Keratinocyte (primary cell): ENCODE data around the gene HAUS8. TPM values are rescaled to one million over a fixed set of nuclear protein-coding genes. Genes with fewer than 3 reads are reported as not detected.

Experiments used
- DNase-seq: peaks from one replicate; pipeline ENCODE4 v3.0.0-alpha.2; 2011; ENCODE audit warnings: low read depth, missing footprints, low spot score
- FAIRE-seq: peaks from 2 replicates; lab custom pipeline; 2011; peaks lifted over from hg19 to GRCh38; lab: Jason Lieb, UNC
- H2AFZ ChIP-seq: 2 replicates; pipeline ENCODE4 v1.6.0; 2012; ENCODE audit warnings: low read length, control low read depth, inconsistent platforms; ENCODE audit not compliant: control insufficient read depth
- H3K27ac ChIP-seq: 2 replicates; pipeline ENCODE4 v1.5.1; 2011; ENCODE audit warnings: low read length; ENCODE audit not compliant: control insufficient read depth, insufficient read depth
- H3K27me3 ChIP-seq: 3 replicates; pipeline ENCODE4 v1.6.0; 2011; ENCODE audit warnings: low read length; ENCODE audit not compliant: control insufficient read depth, insufficient read depth; ENCODE audit errors: extremely low read depth
- H3K36me3 ChIP-seq, 2 experiments: 2 replicates in 1 of 2; 3 replicates in 1 of 2; pipeline ENCODE4 v1.5.1; 2011; ENCODE audit warnings: low read length in 2 of 2, mild to moderate bottlenecking in 1 of 2; ENCODE audit not compliant: control insufficient read depth in 2 of 2, insufficient read depth in 2 of 2; ENCODE audit errors: extremely low read depth in 1 of 2
- H3K4me1 ChIP-seq: 3 replicates; pipeline ENCODE4 v1.5.1; 2011; ENCODE audit warnings: low read length; ENCODE audit not compliant: control insufficient read depth, insufficient read depth; ENCODE audit errors: extremely low read depth
- H3K4me2 ChIP-seq: 3 replicates; pipeline ENCODE4 v1.6.0; 2011; ENCODE audit warnings: low read depth, low read length; ENCODE audit not compliant: control insufficient read depth, insufficient read depth; ENCODE audit errors: extremely low read depth
- H3K4me3 ChIP-seq, 3 experiments: fragments of 200-600 bp in 1 of 3; sonication (generic) in 1 of 3; 2 replicates in 2 of 3; 3 replicates in 1 of 3; pipeline ENCODE4 v1.5.1; 2011 to 2016; ENCODE audit warnings: low read length in 3 of 3, mild to moderate bottlenecking in 3 of 3, control low read depth in 2 of 3, inconsistent platforms in 1 of 3, low read depth in 1 of 3, mixed read lengths in 1 of 3, mixed run types in 1 of 3, moderate library complexity in 1 of 3; ENCODE audit not compliant: control insufficient read depth in 2 of 3, insufficient read depth in 2 of 3; ENCODE audit errors: extremely low read depth in 1 of 3
- H3K79me2 ChIP-seq: 2 replicates; pipeline ENCODE4 v1.6.0; 2012; ENCODE audit warnings: low read length; ENCODE audit not compliant: control insufficient read depth, insufficient read depth
- H3K9ac ChIP-seq: 3 replicates; pipeline ENCODE4 v1.6.0; 2011; ENCODE audit warnings: low read length; ENCODE audit not compliant: control insufficient read depth, insufficient read depth; ENCODE audit errors: extremely low read depth
- H3K9me1 ChIP-seq: 3 replicates; pipeline ENCODE4 v1.6.0; 2011; ENCODE audit warnings: low read length; ENCODE audit not compliant: control insufficient read depth, insufficient read depth; ENCODE audit errors: extremely low read depth
- H3K9me3 ChIP-seq: 2 replicates; pipeline ENCODE4 v1.5.1; 2012; ENCODE audit warnings: low read depth, low read length; ENCODE audit not compliant: control insufficient read depth
- H4K20me1 ChIP-seq: 3 replicates; pipeline ENCODE4 v1.6.0; 2011; ENCODE audit warnings: low read length; ENCODE audit not compliant: control insufficient read depth, insufficient read depth; ENCODE audit errors: extremely low read depth
- EZH2 ChIP-seq: IDR thresholded peaks from one replicate; pipeline ENCODE4 v1.6.1; 2012; ENCODE audit warnings: inconsistent platforms, mild to moderate bottlenecking, low read length, moderate library complexity
- dilution Hi-C: fragments of 300-500 bp; cut with MboI; formaldehyde crosslinking; loops from one replicate; pipeline ENCODE4 v1.7.0; 2020; ENCODE audit warnings: low sequenced_read_pairs; ENCODE audit not compliant: extremely low pct_ligation_motif_present
- polyA plus RNA-seq, 5 experiments: library from polyadenylated mRNA; depleted of rRNA in 3 of 5; stranded (reverse) in 3 of 5; stranded (forward) in 1 of 5; unstranded in 1 of 5; fragments of >200 nt; gene quantifications; 1 replicate in 1 of 5; 2 replicates in 3 of 5; 3 replicates in 1 of 5; pipeline versions ENCODE4 v1.2.1 to v1.2.3, GENCODE V29; 2011 to 2012; ENCODE audit warnings: missing spikeins in 2 of 5, low read depth in 1 of 5, low replicate concordance in 1 of 5
- TF ChIP-seq, protein P1 (sequence below), 3 experiments: IDR thresholded peaks in 1 of 3; conservative IDR thresholded peaks in 1 of 3; optimal IDR thresholded peaks in 1 of 3; 2 replicates in 2 of 3; 3 replicates in 1 of 3; pipeline versions ENCODE3 to v1.5.1; 2011; ENCODE audit warnings: low read length in 3 of 3, mild to moderate bottlenecking in 3 of 3, moderate library complexity in 2 of 3, control low read depth in 1 of 3, inconsistent platforms in 1 of 3; ENCODE audit not compliant: insufficient read depth in 2 of 3; ENCODE audit errors: extremely low read depth in 1 of 3

The HAUS8 gene
- polyA plus RNA-seq, 1 donor (not counting 4 experiments of a cell fraction or from before 2014, with no cell fraction given) = 8.1 TPM

GRCh38 chr19:17023805-17024204 is 51.4 kb downstream of the HAUS8 start:
- no peak overlapping the region for H3K4me3 ChIP-seq
- FAIRE-seq (no peak), DNase-seq (no peak)
- H3K27me3 ChIP-seq = peaks cover 30% of the 10 kb centered on the region
- H4K20me1 ChIP-seq = no peaks in the 10 kb centered on the region
- no peak overlapping the region for H3K9ac ChIP-seq
- no peak for TF ChIP-seq EZH2
- TF ChIP-seq, protein P1, sequence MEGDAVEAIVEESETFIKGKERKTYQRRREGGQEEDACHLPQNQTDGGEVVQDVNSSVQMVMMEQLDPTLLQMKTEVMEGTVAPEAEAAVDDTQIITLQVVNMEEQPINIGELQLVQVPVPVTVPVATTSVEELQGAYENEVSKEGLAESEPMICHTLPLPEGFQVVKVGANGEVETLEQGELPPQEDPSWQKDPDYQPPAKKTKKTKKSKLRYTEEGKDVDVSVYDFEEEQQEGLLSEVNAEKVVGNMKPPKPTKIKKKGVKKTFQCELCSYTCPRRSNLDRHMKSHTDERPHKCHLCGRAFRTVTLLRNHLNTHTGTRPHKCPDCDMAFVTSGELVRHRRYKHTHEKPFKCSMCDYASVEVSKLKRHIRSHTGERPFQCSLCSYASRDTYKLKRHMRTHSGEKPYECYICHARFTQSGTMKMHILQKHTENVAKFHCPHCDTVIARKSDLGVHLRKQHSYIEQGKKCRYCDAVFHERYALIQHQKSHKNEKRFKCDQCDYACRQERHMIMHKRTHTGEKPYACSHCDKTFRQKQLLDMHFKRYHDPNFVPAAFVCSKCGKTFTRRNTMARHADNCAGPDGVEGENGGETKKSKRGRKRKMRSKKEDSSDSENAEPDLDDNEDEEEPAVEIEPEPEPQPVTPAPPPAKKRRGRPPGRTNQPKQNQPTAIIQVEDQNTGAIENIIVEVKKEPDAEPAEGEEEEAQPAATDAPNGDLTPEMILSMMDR (optimal IDR thresholded peaks at IDR 0.05 in 1 of 3, IDR thresholded peaks at IDR 0.05 in 1 of 3, conservative IDR thresholded peaks at IDR 0.05 in 1 of 3; ENCODE audit: extremely low read depth in 1 of 3, insufficient read depth in 2 of 3, low read length in 3 of 3) = no peak
- no peak overlapping the region for H3K4me2 ChIP-seq
- H3K9me3 ChIP-seq = no peaks in the 10 kb centered on the region
- H3K4me1 ChIP-seq = peaks cover 3% of the 10 kb centered on the region
- no peaks in the 10 kb centered on the region for H3K9me1 ChIP-seq
- H3K36me3 ChIP-seq = no peaks in the 10 kb centered on the region
- no peak overlapping the region for H3K27ac ChIP-seq
- H3K79me2 ChIP-seq = no peaks in the 10 kb centered on the region
- dilution Hi-C loops = no loop called here
- no peak overlapping the region for H2AFZ ChIP-seq

GRCh38 chr19:17022738-17023137 is 52.5 kb downstream of the HAUS8 start:
- FAIRE-seq (no peak), DNase-seq (no peak)
- no peak for TF ChIP-seq EZH2
- TF ChIP-seq, protein P1 (optimal IDR thresholded peaks at IDR 0.05 in 1 of 3, IDR thresholded peaks at IDR 0.05 in 1 of 3, conservative IDR thresholded peaks at IDR 0.05 in 1 of 3; ENCODE audit: extremely low read depth in 1 of 3, insufficient read depth in 2 of 3, low read length in 3 of 3) = no peak

More at GRCh38 chr19:17022738-17023137, 52.5 kb downstream of the HAUS8 start:
- H4K20me1 ChIP-seq = no peaks in the 10 kb centered on the region
- dilution Hi-C loops = no loop called here
- H3K79me2 ChIP-seq = no peaks in the 10 kb centered on the region
- H3K27me3 ChIP-seq = peaks cover 19% of the 10 kb centered on the region
- no peak overlapping the region for H3K27ac ChIP-seq
- no peaks in the 10 kb centered on the region for H3K9me1 ChIP-seq
- no peak overlapping the region for H2AFZ ChIP-seq
- no peak overlapping the region for H3K4me3 ChIP-seq
- H3K9me3 ChIP-seq = no peaks in the 10 kb centered on the region
- H3K4me1 ChIP-seq = peaks cover 3% of the 10 kb centered on the region
- H3K4me2 ChIP-seq = no peak overlapping the region
- H3K36me3 ChIP-seq = no peaks in the 10 kb centered on the region
- no peak overlapping the region for H3K9ac ChIP-seq
